ENCODE measurements around the gene HLCS. TPM values are rescaled to one million over a fixed set of nuclear protein-coding genes. Genes with fewer than 3 reads are reported as not detected.

HLCS gene
- total and polyA plus RNA-seq, 2 experiments from 2014 or later: 10.6 to 30.4 TPM

GRCh38 chr21:36747815-36748383 lies 218.6 kb downstream of the HLCS start:
- peak; percentile 89 for DNase-seq (ENCODE audit: low spot score)
- H2AFZ ChIP-seq: peak overlapping the region; percentile 90
- H3K4me3 ChIP-seq: peak overlapping the region; percentile 75
- peak; percentile 40 for TF ChIP-seq EZH2 (IDR thresholded peaks at IDR 0.05; ENCODE audit: borderline replicate concordance)
- no peak for TF ChIP-seq CTCF (IDR thresholded peaks at IDR 0.05; ENCODE audit: poor library complexity)
- no peak for TF ChIP-seq EZH2phosphoT487 (IDR thresholded peaks at IDR 0.05; ENCODE audit: low read depth, severe bottlenecking, unreplicated experiment)
- peak overlapping the region; percentile 98 for H3K4me2 ChIP-seq
- peaks cover 9% of the 10 kb centered on the region for H3K27me3 ChIP-seq
- H4K20me1 ChIP-seq (ENCODE audit: insufficient read depth, poor library complexity, severe bottlenecking): no peaks in the 10 kb centered on the region
- peak overlapping the region; percentile 36 for H3K27ac ChIP-seq
- H3K79me2 ChIP-seq: no peaks in the 10 kb centered on the region
- no peaks in the 10 kb centered on the region for H3K9me3 ChIP-seq (ENCODE audit: low read depth)
- no peaks in the 10 kb centered on the region for H3K9me2 ChIP-seq (replicated peaks; ENCODE audit: insufficient read depth)
- no peaks in the 10 kb centered on the region for H3K36me3 ChIP-seq (replicated peaks; ENCODE audit: insufficient read depth, low read depth)
- no peaks in the 10 kb centered on the region for H3K4me1 ChIP-seq (ENCODE audit: insufficient read depth)
- 1% methylated on average over 60 of the region's 80 CpGs for WGBS (ENCODE audit: low lambda C conversion rate, missing lambda C conversion rate)

GRCh38 chr21:36747041-36747814 lies 219.2 kb downstream of the HLCS start:
- Histone ChIP-seq H3K4me1 (ENCODE audit: insufficient read depth) (no peaks in the 10 kb centered on the region), H3K36me3 (replicated peaks; ENCODE audit: insufficient read depth, low read depth) (no peaks in the 10 kb centered on the region), H3K9me3 (ENCODE audit: low read depth) (no peaks in the 10 kb centered on the region), H3K27me3 (peaks cover 9% of the 10 kb centered on the region), H3K79me2 (no peaks in the 10 kb centered on the region), H3K4me2 (peak overlapping the region; percentile 98), H3K9me2 (replicated peaks; ENCODE audit: insufficient read depth) (no peaks in the 10 kb centered on the region), H2AFZ (peak overlapping the region; percentile 81), H3K4me3 (peak overlapping the region; percentile 35), H3K27ac (no peak overlapping the region), H4K20me1 (ENCODE audit: insufficient read depth, poor library complexity, severe bottlenecking) (no peaks in the 10 kb centered on the region)
- WGBS (ENCODE audit: low lambda C conversion rate, missing lambda C conversion rate): 19% methylated on average over 23 of the region's 62 CpGs
- DNase-seq (ENCODE audit: low spot score): no peak
- TF ChIP-seq EZH2 (IDR thresholded peaks at IDR 0.05; ENCODE audit: borderline replicate concordance): no peak
- no peak for TF ChIP-seq CTCF (IDR thresholded peaks at IDR 0.05; ENCODE audit: poor library complexity)
- TF ChIP-seq EZH2phosphoT487 (IDR thresholded peaks at IDR 0.05; ENCODE audit: low read depth, severe bottlenecking, unreplicated experiment): no peak

- WGBS (ENCODE audit: low lambda C conversion rate, missing lambda C conversion rate): 93% methylated on average over 5 of the region's 5 CpGs
- Histone ChIP-seq H3K9me3 (ENCODE audit: low read depth) (no peaks in the 10 kb centered on the region), H3K36me3 (replicated peaks; ENCODE audit: insufficient read depth, low read depth) (no peaks in the 10 kb centered on the region), H3K9me2 (replicated peaks; ENCODE audit: insufficient read depth) (no peaks in the 10 kb centered on the region), H2AFZ (no peak overlapping the region), H4K20me1 (ENCODE audit: insufficient read depth, poor library complexity, severe bottlenecking) (no peaks in the 10 kb centered on the region), H3K27ac (no peak overlapping the region), H3K4me1 (ENCODE audit: insufficient read depth) (no peaks in the 10 kb centered on the region), H3K4me2 (no peak overlapping the region), H3K27me3 (peaks cover 9% of the 10 kb centered on the region), H3K79me2 (no peaks in the 10 kb centered on the region), H3K4me3 (no peak overlapping the region)
- DNase-seq (ENCODE audit: low spot score): no peak
- no peak for TF ChIP-seq EZH2phosphoT487 (IDR thresholded peaks at IDR 0.05; ENCODE audit: low read depth, severe bottlenecking, unreplicated experiment)
Observed at GRCh38 chr21:36745459-36745858, 221.0 kb downstream of the HLCS start.

GRCh38 chr21:36744560-36745231 lies 221.8 kb downstream of the HLCS start:
- Histone ChIP-seq H3K9me2 (replicated peaks; ENCODE audit: insufficient read depth) (no peaks in the 10 kb centered on the region), H3K27me3 (peaks cover 9% of the 10 kb centered on the region), H3K36me3 (replicated peaks; ENCODE audit: insufficient read depth, low read depth) (no peaks in the 10 kb centered on the region), H3K4me2 (no peak overlapping the region), H3K4me1 (ENCODE audit: insufficient read depth) (no peaks in the 10 kb centered on the region), H3K4me3 (no peak overlapping the region), H2AFZ (no peak overlapping the region), H3K79me2 (no peaks in the 10 kb centered on the region), H4K20me1 (ENCODE audit: insufficient read depth, poor library complexity, severe bottlenecking) (no peaks in the 10 kb centered on the region), H3K9me3 (ENCODE audit: low read depth) (no peaks in the 10 kb centered on the region), H3K27ac (no peak overlapping the region)
- no peak for TF ChIP-seq EZH2phosphoT487 (IDR thresholded peaks at IDR 0.05; ENCODE audit: low read depth, severe bottlenecking, unreplicated experiment)
- TF ChIP-seq CTCF (IDR thresholded peaks at IDR 0.05; ENCODE audit: poor library complexity): no peak
- TF ChIP-seq EZH2 (IDR thresholded peaks at IDR 0.05; ENCODE audit: borderline replicate concordance): no peak
- 92% methylated on average over 30 of the region's 30 CpGs for WGBS (ENCODE audit: low lambda C conversion rate, missing lambda C conversion rate)
- DNase-seq (ENCODE audit: low spot score): no peak
